Coronary artery (tissue), 2 donors: ENCODE results near the gene SDK2.

Source experiments
- DNase-seq: peaks from one replicate; pipeline ENCODE4 v3.0.0-alpha.2; 2017; ENCODE audit warnings: low spot score
- H3K27ac ChIP-seq, 2 donors: fragments of 200-600 bp; sonication (generic); one replicate each; pipeline ENCODE4 v1.5.1; 2016 to 2019
- H3K4me3 ChIP-seq: fragments of 200-600 bp; sonication (generic); 2 replicates; pipeline ENCODE4 v1.5.1; 2016; ENCODE audit warnings: mild to moderate bottlenecking, moderate library complexity
- CTCF ChIP-seq: fragments of 200-600 bp; sonication (generic); IDR thresholded peaks from one replicate; pipeline ENCODE4 v1.5.1; 2019; ENCODE audit warnings: antibody characterized with exemption

The SDK2 gene

DNA sequence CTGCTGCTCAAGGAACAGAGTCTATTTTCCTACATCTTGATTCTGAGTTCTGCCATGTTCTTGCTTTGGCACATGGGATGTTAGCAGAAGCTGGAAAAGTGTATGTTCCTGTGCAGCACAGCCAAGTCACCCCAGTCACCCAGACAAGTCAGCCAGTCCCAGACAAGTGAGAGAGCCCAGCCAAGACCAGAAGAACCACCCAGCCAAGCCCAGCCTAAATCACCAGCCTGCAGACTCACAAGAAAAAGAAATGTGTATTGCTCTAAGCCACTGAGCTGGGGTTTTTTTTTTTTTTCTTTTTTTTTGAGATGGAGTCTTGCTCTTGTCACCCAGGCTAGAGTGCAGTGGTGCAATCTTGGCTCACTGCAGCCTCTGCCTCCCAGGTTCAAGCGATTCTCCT lies 191.2 kb downstream of the SDK2 start:
- no peak for TF ChIP-seq CTCF
- DNase-seq, result no peak
- Histone ChIP-seq H3K27ac (no peak overlapping the region), H3K4me3 (no peak overlapping the region)

GRCh38 chr17:73452009-73452408 lies 192.2 kb downstream of the SDK2 start:
- no peak overlapping the region for H3K4me3 ChIP-seq
- no peak overlapping the region for H3K27ac ChIP-seq
- no peak for DNase-seq
- TF ChIP-seq CTCF, result no peak

DNA sequence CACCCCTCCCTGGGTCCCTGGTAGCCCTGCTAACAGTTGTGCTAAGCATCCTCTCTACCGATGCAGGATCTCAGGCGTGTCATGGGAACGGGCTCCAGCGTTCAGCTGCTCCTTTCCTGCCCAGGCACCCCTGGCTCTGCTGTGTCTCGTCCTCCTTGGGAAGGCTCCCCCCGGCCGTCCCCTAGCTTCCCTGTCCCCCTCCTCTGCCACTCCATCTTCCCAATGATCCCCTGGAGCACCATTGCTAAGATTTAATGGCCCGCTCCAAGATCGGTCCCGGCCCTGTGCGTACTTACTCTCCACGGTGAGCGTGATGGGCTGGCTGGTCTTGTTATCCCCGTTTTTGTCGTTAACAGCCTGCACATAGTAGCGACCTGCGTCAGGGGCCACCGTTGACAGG lies 196.9 kb downstream of the SDK2 start:
- no peak overlapping the region for H3K27ac ChIP-seq
- DNase-seq, result no peak
- no peak for TF ChIP-seq CTCF
- H3K4me3 ChIP-seq, result no peak overlapping the region

- no peak overlapping the region for H3K27ac ChIP-seq
- DNase-seq, result no peak
- TF ChIP-seq CTCF, result no peak
- no peak overlapping the region for H3K4me3 ChIP-seq
Measured at GRCh38 chr17:73446617-73447016, 197.6 kb downstream of the SDK2 start.

- DNase-seq, result no peak
- H3K27ac ChIP-seq, result no peak overlapping the region
- H3K4me3 ChIP-seq, result no peak overlapping the region
- no peak for TF ChIP-seq CTCF
Measured at GRCh38 chr17:73445466-73445865, 198.8 kb downstream of the SDK2 start.

DNA sequence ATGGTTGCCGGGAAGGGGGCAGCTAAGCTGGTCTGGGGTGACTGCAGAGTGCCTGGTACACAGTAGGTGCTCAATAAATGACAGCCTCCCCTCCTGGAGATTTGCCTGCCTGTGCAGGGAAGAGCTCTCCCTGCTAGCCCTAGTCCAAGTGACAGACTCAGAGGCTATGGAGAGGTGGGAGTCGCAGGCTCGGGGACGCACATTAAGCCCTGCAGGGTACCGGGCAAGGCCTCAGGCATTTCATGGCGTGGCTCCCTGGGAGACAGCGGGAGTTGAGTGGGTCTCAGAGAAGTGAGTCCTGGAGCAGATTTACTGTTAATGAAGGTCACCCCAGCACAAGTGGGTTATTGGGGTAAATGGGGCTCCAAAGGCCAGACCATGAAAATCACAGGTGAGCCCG lies 200.2 kb downstream of the SDK2 start:
- H3K4me3 ChIP-seq, result no peak overlapping the region
- no peak overlapping the region for H3K27ac ChIP-seq
- no peak for DNase-seq
- TF ChIP-seq CTCF, result no peak

- Histone ChIP-seq H3K4me3 (no peak overlapping the region), H3K27ac (no peak overlapping the region)
- no peak for DNase-seq
- TF ChIP-seq CTCF, result no peak
Measured at GRCh38 chr17:73439597-73439996, 204.6 kb downstream of the SDK2 start.
